Stimulated activated CD8-positive, alpha-beta memory T cell treated with anti-CD3 and anti-CD28 coated beads, Interleukin-12 subunit alpha, Interleukin-12 subunit beta, amount 100 ng/mL, for 24 hours (primary cell): ENCODE data around the gene ITGB7.
"Not testable (repeated sequence)": the region's sequence is repeated elsewhere in the genome, so short reads cannot be mapped to it uniquely, and the experiment has no call there.

Experiments
- DNase-seq: peaks from one replicate; pipeline ENCODE4 v3.0.0-alpha.2; 2020; ENCODE audit errors: extremely low read depth

Gene ITGB7

DNA sequence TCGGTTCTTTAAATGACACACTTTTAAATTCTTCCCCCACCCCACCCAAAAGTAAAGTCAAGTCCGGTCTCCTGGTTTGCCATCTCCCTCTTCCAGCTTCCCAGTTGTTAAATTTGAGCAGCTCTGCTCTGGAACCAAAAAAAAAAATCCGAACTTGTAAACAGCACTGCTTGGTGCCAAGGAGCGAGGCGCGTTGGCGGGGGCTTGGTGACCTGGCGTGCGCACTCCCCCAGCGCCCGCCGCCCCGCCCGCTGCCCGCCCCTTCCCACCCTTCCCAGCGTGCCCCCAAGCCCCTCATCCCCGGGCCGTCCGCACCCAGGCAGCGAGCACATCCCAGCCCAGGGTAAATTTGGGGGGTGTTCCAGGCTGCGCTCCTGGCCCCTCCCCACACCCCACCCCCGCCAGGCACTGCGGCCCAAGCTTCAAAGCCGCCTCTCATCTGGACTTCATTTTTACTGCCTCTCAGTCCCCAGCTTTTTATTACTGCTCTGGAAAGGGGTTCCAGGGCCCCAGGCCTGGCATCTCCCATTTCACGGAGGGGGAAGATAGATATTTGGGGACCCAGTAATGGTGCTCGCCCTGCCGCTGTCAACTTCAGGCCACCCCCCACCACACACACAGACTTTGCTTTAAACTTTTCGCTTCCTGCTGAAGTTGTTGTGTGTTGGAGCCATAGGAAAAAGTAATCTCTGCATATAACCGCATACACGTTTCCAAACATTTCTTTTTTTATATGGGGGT, 11.7 kb upstream of the ITGB7 start:
- no peak for DNase-seq

DNA sequence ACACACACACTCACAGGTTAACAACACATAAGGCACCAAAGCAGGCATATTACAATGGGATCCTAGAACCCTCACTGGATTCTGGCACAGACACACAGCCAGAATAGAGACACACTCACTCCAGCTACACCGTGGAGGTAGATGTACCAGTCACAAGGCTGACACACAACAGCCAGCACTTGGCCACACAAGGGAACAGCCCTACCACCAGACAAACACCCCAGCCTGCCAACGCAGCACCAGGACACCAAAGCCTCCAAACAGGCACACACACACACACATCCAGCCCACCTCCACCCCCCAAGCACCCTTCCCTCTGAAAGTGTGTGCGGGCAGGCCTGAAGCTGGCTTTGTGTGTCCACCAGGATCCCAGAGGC, 10.9 kb upstream of the ITGB7 start:
- DNase-seq: no peak

DNA sequence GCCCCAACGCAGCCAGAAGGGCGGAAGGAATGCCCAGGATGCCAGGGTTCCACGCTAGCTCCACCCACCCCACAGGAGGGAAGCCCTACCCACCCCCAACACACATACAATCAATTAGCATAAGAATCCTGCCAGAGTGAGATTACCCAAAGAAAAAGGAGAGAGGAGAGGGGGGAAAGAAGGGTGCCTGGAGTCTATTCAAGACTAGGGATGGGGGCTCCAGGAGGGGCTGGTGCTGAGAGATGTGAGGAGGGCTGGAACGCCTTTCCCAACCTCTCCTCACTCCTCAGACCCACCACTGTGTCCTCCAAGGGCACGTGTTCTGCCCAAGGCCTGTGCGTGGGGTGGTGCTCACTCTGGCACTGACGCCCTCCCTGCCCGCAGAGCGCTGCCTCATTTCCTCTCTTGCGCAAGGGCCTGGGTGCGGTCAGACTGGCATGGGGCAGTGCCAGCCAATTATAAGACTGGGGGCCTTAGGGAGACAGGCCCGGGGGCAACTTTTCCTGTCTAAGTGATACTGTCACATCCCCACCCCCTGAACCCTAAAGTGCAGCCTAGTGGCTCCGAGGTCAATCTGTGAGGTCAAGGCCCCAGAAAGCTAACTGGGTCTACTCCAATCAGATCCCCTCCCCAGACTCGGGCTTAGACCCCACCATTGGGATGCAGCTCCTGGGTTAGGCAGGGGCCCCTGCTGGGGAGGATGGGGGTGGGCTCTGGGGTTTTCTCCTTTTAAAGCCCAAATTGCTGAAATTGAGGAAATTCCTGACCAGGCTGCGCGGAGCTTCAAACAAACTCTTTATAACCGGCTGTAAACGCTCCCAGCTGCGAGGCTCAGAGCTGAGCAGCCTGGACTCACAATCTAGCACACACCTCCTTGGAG, 10.2 kb upstream of the ITGB7 start:
- no peak for DNase-seq

DNA sequence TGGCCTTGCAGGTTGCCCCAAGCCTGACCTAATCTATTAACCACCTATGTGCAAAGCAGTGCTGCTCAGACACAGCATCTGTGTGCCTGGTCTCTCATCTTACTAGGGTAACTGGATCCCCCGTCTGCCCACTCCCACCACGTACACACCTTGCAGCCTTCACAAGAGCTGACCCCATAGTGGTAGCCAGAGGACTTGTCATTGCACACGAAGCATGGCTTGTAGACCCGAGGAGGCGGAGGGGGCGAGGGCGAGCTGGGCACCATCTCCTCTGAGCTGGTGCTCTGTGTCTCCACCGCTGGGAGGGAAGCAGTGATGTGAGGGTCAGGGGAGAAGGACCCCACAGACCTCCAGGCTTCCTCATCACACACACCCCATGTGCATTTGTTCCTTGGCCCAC, 8.4 kb upstream of the ITGB7 start:
- DNase-seq: no peak

DNA sequence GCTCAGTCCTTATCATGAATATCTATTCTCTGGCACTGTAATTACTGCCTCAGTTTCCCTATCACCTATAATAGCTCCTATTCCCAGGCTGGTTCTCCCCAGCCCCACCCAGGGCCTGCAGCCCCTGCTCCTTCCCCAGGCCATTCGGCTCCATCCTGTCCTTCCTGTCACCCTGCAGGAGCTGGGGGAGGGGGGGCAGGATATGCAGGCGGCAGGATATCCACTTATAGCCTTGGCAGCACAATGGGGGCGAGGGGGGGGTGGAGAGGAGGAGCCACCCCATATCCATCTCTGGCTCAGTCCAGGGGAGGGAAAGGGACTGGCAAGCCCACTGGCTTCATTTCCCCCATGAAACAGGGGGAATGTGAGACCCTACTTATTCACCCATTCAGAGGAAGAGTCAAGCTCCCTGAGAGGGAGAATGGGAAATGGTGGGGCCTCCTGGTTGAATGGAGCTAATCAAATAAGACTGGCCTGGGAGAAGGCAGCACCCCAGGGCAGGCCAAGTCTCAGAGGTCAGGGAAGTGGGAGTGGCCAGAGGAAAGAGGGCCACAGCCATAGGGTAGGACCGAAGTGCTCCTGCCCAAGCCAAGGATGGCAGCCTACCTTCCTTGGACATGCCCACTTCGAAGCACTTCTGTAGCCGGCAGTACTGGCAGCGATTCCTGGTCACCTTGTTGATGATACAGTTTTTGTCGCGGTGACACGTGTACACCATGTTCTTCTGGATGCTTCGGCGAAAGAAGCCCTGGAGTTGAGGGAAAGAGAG, 7.8 kb upstream of the ITGB7 start:
- no peak for DNase-seq

DNA sequence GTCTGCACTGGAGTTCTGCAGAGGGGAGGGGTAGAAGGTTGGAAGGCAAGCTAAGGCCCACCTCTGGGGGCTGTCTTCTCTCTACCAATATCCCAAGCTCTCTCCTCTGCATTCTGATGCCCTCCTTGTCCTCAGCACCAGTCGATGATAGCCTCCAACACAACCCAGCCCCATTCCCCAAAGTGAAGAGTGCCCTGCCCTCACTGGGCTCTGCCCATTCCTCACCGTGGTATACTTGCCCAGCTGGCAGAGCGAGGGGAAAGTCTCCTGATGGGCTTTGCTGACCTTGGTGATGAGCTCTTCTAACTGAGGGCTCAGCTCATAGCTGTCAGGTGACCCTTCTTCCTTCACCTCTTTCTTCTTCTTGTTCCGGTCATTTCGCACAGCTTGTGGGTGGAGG, 7.2 kb upstream of the ITGB7 start:
- no peak for DNase-seq

DNA sequence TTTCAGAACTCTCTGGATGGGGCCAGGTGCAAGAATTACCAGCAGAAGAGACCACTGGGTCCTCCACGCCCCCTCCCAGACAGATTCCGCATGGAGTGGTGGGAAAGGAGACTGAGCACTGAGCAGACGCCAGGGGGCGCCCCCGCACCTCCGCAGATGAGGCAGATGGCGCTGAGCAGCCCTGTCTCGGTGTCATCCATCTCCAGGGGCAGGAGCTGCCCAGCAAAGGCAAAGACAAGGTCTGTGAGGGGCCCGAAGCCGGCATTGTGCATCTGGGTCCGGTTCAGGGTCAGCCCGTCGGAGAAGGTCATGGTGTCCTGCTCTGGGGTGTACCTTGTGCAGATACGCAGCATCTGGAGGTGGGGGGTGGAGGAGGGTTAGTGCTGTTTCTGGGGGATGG, 6.3 kb upstream of the ITGB7 start:
- peak; percentile 63 for DNase-seq

DNA sequence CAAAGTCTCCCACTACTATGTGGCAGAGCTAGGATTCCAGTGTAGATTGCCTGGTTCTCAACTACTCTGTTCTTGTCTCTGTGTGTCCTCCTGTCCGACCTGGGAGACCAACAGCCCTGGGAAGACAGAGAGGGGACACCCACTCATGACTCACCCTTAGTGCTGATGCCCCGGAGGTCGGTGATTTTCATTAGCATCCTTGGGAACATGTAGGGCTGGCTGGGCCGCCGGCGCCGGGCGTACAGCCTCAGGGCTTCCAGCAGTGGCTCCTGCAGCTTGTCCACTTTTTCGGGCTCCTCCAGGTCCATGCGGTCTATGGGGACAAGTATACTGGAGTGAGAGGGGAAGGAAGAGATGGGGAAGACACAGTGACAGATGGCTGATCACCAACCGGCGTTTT, 5.9 kb upstream of the ITGB7 start:
- no peak for DNase-seq

DNA sequence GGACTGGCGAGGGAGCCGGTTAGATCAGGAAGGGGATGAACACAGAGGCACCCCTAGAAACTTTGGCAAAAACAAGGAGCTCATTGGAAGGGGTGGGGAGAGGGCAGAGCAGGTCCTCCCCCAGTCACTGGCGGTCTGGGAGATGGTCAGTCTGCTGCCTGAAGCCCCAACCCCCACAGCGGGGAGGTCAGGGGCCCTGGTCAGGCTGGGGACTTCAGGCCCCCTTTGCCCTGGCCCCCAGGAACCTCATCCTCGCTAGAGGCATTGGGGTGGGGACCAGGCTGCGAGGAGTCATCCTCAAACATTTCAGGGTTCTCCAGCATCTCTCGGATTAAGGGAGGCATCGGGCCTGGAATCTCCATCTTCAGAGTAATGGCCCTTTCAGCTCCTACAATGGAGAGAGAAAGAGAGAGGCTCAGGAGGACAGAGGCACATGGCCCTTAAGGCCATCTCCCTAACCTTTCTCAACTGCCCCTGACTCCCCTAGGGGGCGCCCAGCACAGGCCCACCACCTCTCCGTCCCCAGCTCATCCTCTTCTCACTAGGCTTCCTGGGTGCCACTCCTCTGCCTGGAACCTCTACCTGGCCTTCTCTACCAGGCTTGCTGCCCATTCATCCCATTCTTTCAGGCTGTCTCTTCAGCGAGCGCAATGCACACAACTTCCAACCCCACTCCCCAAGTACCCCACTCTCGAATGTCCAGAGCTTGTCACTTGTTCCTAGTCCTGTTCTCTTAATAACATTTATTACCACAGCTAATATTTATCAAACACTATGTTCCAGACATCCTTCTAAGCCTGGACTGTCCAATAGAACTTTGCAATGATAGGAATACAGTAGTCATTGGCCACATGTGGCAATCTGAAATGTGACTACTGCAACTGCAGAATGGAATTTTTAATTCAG, 4.7 kb upstream of the ITGB7 start:
- DNase-seq: no peak

DNA sequence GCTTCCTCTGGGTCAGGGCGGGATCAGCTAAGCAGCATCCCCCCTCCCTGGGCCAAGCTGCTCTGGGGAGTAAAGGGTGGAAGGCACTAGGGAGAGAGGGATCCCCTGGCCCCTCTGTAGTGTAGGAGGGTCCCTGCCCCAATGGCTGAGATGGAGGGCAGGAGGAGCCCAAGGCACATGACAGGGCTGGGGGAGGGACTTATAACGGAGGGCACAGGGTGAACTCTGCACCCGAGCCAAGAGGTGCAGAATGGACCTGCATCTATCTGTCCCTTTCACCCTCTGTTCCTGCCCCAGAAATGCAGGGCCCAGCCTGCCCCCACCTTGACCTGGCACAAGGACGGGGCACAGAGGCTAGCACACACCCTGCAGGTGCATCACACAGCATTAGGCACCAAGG, 3.8 kb upstream of the ITGB7 start:
- DNase-seq: no peak

DNA sequence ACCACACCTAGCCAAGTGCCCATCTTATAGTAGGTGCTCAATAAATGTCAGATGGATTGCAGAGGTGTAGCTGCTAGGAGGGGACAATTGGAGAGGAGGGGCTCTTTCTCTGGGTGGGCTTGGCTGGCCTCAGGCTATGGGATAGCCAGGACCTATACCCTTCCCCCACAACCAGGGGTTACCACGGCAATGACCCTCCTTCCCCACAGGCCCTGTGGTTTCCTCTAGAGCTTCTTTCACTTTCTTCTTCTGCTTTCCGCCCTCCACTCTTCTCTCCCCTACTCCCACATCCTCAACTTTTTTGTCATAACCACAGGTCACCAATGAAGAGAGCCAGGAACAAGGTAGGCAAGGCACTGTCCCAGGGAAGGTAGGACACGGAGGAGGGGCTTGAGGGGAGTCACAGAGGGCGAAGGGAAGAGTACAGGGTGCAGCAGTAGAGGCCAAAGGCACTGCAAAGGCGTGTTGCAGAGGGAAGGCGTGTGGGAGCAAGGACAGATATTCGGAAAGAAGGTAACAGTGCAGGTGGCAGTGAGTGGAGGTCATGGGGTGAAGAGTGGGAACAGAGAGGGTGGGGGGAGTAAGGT, 1.9 kb upstream of the ITGB7 start:
- DNase-seq: no peak

DNA sequence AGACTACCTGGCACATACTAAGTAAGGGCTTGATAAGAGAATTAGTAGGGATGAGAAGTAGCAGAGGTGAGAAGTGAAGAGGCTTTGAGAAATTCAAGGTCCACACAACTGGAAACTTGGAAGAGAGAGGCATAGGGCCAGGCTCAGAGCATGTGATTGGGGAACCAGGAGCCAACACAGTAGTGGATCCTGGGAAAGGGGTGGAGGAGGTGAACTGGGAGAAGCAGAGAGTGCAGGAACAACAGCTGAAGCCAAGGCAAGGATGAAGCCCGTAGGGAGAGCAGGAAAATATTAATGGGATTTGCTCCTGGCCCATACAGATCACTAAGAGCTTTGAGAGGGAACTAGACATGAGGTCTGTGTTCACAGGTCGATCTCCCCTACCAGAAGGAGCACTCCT, 1.4 kb upstream of the ITGB7 start:
- no peak for DNase-seq

DNA sequence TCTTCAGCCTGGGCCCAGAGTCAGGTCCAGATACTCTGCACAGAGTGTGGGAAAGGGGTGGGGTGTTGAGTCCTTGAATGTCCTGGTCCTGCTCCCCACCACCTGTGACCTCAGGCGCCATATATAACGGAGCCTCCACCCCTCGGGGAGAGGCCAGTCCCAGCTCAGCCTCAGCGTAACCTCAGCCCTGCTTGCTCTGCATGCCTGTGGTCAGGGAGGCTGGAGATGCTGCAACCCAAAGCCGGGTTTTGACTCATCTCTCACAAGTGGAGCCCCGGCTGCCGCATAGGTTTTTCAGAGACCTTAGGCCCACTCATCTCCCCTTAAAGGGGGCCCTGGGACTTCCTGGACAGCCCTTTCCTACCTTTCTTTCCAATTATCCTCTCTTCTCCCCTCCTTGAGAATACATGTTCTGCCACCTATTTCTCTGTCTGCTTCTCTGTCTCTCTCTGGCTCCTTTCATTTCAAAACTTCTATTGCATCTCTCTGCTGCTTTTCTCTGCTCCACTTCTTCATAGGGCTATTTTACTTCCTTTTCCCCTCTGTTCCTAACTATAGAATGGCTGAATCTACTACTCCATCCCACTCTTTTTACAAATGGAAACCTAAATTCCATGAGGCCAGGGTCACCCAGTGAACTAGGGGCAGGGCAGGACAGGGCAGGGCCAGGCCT, 1.2 kb downstream of the ITGB7 start:
- peak; percentile 61 for DNase-seq

DNA sequence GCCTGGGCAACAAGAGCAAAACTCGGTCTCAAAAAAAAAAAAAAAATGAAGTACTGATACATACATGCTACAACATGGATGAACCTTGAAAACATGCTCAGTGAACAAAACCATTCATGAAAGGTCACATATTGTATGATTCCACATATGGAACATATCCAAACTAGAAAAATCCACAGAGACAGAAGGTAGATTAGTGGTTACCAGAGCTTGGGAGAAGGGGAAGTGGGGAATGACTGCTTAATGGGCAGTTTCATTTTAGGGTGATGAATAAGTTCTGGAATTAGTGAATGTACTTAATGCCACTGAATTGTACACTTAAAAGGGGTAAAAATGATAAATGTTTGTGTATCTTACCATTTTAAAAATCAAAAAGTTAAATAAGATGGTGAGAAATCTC, 2.7 kb downstream of the ITGB7 start:
- DNase-seq: no peak

DNA sequence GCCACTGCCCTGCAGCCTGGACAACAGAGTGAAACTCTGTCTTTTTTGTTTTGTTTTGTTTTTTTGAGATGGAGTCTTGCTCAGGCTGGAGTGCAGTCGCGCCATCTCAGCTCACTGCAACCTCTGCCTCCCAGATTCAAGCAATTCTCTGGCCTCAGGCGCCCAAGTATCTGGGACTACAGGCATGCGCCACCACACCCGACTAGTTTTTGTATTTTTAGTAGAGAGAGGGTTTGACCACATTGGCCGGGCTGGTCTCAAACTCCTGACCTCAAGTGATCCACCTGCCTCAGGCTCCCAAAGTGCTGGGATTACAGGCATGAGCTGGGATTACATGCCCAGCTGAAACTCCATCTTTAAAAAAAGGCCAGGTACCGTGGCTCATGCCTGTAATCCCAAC, 4.7 kb downstream of the ITGB7 start:
- not testable (repeated sequence) for DNase-seq

DNA sequence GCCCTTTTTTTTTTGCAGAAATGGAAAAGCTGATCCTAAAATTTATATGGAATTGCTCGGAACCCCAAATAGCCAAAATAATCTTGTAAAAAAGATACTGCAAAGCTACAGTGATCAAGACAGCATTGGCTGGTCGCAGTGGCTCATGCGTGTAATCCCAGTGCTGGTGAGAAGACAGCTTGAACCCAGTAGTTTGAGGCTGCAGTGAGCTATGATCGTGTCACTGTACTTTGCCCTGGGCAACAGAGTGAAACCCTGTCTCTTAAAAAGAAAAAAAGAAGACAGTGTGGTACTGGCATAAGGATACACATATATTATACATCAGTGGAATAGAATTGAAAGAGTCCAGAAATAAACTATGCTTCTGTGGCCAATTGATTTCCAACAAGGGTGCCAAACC, 5.4 kb downstream of the ITGB7 start:
- no peak for DNase-seq

DNA sequence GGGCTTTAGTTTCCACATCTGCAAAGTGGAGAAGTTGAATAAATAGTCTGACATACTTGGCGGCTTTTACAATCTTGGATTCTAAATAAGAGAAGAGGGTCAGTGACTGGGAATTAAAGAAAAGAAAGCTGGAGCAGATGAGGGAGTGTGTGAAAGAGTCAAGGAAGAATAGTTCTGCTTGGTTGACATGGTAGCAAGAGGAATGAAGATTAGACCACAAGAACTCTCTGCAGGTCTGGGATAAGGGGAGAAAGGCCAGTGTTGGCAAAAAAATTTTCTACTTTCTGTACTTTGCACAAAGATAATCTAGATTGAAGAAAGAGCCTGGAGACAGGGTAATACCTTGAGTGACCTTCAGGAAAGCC, 5.9 kb downstream of the ITGB7 start:
- DNase-seq: no peak

DNA sequence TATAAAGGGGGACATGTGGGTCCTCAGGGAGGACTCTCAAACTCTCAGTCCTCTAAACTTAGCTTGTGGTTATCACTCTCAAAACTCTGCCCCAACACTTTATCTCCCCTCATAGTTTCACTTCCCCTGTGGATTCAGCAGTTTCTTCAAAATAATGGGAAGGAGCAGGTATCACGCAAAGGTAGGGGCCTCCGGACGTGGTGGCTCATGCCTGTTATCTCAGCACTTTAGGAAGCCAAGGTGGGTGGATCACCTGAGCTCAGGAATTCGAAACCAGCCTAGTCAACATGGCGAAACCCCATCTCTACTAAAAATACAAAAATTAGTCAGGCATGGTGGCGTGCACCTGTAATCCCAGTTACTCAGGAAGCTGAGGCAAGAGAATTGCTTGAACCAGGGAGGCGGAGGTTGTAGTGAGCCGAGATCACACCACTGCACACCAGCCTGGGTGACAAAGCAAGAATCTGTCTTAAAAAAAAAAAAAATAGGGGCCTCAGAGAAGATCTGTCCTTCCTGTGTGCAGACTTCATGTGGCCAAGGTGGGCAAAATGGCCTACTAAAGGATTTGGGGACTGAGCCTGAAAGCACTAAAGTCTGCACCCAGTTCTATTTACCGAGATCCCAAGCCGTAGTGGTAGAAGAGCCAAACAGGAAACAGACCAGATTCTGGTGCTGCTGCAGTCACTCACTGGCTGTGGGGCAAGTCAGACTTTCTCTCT, 6.4 kb downstream of the ITGB7 start:
- DNase-seq: no peak

DNA sequence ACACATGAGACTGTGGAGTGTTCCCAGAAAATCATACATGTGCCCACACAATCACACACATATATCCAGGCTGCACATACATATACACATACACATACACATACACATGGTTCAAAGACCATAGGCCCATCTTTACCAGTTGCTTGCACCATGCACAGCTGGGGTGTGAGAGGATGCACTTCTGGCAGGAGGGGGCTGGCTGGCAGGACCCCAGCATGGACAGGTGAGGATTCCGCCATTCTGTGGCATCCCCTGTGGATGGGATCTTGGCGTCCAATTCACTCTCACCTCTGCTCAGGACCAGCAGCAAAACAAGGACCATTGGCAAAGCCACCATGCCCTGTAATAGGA, 7.0 kb downstream of the ITGB7 start:
- no peak for DNase-seq

DNA sequence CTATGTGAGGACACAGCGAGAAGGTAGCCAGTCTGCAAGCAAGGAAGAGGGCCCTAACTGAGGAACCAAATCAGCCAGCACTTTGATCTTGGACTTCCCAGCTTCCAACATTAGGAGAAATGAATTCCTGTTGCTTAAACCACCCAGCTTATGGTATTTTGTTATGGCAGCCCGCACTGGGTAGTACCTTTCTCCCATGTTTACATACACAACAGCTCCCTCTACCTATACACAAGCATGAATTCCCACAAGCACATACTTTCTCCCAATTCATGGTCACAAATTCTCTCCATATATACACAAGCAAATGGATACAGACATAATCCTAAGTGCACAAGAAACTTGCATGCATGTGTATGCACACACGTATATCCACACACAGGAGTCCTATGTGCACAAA, 7.4 kb downstream of the ITGB7 start:
- DNase-seq: no peak
